ENCODE data around the gene DNAJC15. TPM values are rescaled to one million over a fixed set of nuclear protein-coding genes. Genes with fewer than 3 reads are reported as not detected.

DNAJC15 gene
- total RNA-seq, 1 experiment from 2014 or later, result 72.2 TPM

DNA sequence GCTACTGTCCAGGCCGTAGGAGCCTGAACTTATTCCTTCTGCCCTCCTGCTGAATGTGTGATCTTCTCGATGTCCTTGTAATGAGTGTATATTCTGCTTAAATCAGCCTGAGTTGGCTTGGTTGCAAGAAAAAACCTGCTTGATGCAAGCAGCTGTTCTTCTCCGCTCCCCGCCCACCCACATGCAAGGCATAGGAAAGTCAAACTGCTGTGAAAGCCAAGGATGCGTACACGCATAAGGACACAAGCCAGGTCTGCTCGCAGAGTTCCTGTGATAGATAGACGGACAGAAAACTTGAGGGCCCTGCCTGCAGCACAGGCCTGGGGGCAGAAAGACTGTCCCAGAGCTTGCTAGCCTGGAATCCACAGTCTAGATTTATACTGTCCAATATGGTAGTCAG is 101.1 kb downstream of the DNAJC15 start:
- Histone ChIP-seq H3K4me1 (no peaks in the 10 kb centered on the region), H3K9me3 (no peaks in the 10 kb centered on the region), H3K4me3 (ENCODE audit: low read depth, low read length) (no peak overlapping the region), H3K36me3 (ENCODE audit: control insufficient read depth, insufficient read depth, low read length) (no peaks in the 10 kb centered on the region), H3K27me3 (replicated peaks; ENCODE audit: control insufficient read depth, insufficient read depth, low read length) (no peaks in the 10 kb centered on the region; the same call in 1 of the 2 replicates)
- ChIA-PET POLR2A (no interaction called here), CTCF (no interaction called here)
- no peak for TF ChIP-seq CTCF (IDR thresholded peaks at IDR 0.05; ENCODE audit: insufficient read depth in 1 of 2, low read depth in 1 of 2, low read length in 1 of 2, severe bottlenecking in 1 of 2, unreplicated experiment in 1 of 2)
- Mint-ChIP-seq H3K36me3 (ENCODE audit: insufficient read depth, unreplicated experiment) (no peaks in the 10 kb centered on the region), H3K27me3 (ENCODE audit: insufficient read depth, unreplicated experiment) (no peaks in the 10 kb centered on the region), H3K4me1 (ENCODE audit: low read depth, unreplicated experiment) (peaks cover 7% of the 10 kb centered on the region), H3K9me3 (ENCODE audit: unreplicated experiment) (no peaks in the 10 kb centered on the region), H3K4me3 (ENCODE audit: unreplicated experiment) (no peak overlapping the region), H3K27ac (ENCODE audit: unreplicated experiment) (no peak overlapping the region)
- intact Hi-C loops (cut with micrococcal nuclease; ENCODE audit: unreplicated experiment), result no loop called here
- no TSS peak for BruUV-seq (replicated peaks)
- DNase-seq, result no peak

GRCh38 chr13:43126420-43126819 is 103.0 kb downstream of the DNAJC15 start:
- ChIA-PET CTCF (no interaction called here), POLR2A (no interaction called here)
- TF ChIP-seq CTCF (IDR thresholded peaks at IDR 0.05; ENCODE audit: insufficient read depth in 1 of 2, low read depth in 1 of 2, low read length in 1 of 2, severe bottlenecking in 1 of 2, unreplicated experiment in 1 of 2), result no peak
- no peaks in the 10 kb centered on the region; the same call in 1 of the 2 replicates for H3K27me3 ChIP-seq (replicated peaks; ENCODE audit: control insufficient read depth, insufficient read depth, low read length)
- BruUV-seq (replicated peaks), result no TSS peak
- Mint-ChIP-seq H3K4me1 (ENCODE audit: low read depth, unreplicated experiment) (peaks cover 7% of the 10 kb centered on the region), H3K4me3 (ENCODE audit: unreplicated experiment) (no peak overlapping the region), H3K9me3 (ENCODE audit: unreplicated experiment) (no peaks in the 10 kb centered on the region), H3K27me3 (ENCODE audit: insufficient read depth, unreplicated experiment) (no peaks in the 10 kb centered on the region), H3K27ac (ENCODE audit: unreplicated experiment) (no peak overlapping the region), H3K36me3 (ENCODE audit: insufficient read depth, unreplicated experiment) (no peaks in the 10 kb centered on the region)
- no peak overlapping the region for H3K4me3 ChIP-seq (ENCODE audit: low read depth, low read length)
- intact Hi-C loops (cut with micrococcal nuclease; ENCODE audit: unreplicated experiment), result no loop called here
- no peak for DNase-seq
- no peaks in the 10 kb centered on the region for H3K4me1 ChIP-seq
- no peaks in the 10 kb centered on the region for H3K36me3 ChIP-seq (ENCODE audit: control insufficient read depth, insufficient read depth, low read length)
- H3K9me3 ChIP-seq, result no peaks in the 10 kb centered on the region

DNA sequence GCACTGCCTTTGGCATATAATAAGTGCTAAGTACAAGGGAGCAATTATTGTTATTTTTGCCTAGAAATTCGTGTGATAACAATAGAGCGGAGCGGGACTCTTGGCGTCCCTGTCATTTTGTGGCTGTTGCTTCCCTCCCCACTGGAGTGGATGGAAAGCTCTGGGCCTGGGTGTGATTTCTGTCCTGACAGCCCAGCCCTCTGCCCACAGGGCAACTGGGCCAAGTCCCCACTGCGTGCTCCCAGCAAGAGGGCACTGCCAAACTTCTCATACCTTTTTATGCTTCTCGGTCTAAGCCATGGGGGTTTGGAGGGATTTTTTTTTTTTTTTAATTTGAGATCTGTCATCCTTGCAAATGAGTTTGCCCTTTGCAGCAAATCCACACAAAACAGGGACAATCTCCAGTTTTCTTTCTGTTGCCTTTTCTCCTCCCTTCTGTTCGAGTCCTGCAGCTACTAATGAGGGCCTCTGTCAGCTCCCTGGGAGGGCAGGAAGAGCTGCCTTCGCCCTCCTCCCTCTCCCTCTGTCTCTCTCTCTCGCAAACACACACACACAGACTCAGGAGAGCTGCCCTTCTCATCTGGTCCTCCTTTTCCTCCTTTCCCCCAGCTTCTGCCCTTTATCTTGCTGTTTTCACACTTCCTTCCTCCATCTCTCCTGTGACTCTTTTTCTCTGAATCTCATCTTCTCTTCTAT is 103.9 kb downstream of the DNAJC15 start:
- no TSS peak for BruUV-seq (replicated peaks)
- Mint-ChIP-seq H3K27me3 (ENCODE audit: insufficient read depth, unreplicated experiment) (no peaks in the 10 kb centered on the region), H3K9me3 (ENCODE audit: unreplicated experiment) (no peaks in the 10 kb centered on the region), H3K4me1 (ENCODE audit: low read depth, unreplicated experiment) (peaks cover 10% of the 10 kb centered on the region), H3K27ac (ENCODE audit: unreplicated experiment) (no peak overlapping the region), H3K36me3 (ENCODE audit: insufficient read depth, unreplicated experiment) (no peaks in the 10 kb centered on the region), H3K4me3 (ENCODE audit: unreplicated experiment) (no peak overlapping the region)
- Histone ChIP-seq H3K4me1 (peaks cover 4% of the 10 kb centered on the region; the same call in 1 of the 2 replicates), H3K9me3 (no peaks in the 10 kb centered on the region), H3K27me3 (replicated peaks; ENCODE audit: control insufficient read depth, insufficient read depth, low read length) (no peaks in the 10 kb centered on the region; the same call in 1 of the 2 replicates), H3K4me3 (ENCODE audit: low read depth, low read length) (no peak overlapping the region), H3K36me3 (ENCODE audit: control insufficient read depth, insufficient read depth, low read length) (no peaks in the 10 kb centered on the region)
- TF ChIP-seq CTCF (IDR thresholded peaks at IDR 0.05; ENCODE audit: insufficient read depth in 1 of 2, low read depth in 1 of 2, low read length in 1 of 2, severe bottlenecking in 1 of 2, unreplicated experiment in 1 of 2), result no peak
- DNase-seq, result no peak
- ChIA-PET CTCF (no interaction called here), POLR2A (no interaction called here)
- intact Hi-C loops (cut with micrococcal nuclease; ENCODE audit: unreplicated experiment), result no loop called here

All from Caco-2 (cell line).